Choroid plexus epithelial cell (primary cell): Measurements from ENCODE around the gene BICDL2.

Source experiments
- DNase-seq: peaks from one replicate; pipeline ENCODE4 v3.0.0-alpha.2; 2010; ENCODE audit warnings: low read depth
- H3K4me3 ChIP-seq: 2 replicates; pipeline ENCODE4 v1.5.1; 2011; ENCODE audit warnings: low read depth, mild to moderate bottlenecking, control low read depth, low read length, moderate library complexity
- TF ChIP-seq, protein P1 (sequence below): conservative IDR thresholded peaks from 2 replicates; pipeline ENCODE4 v1.5.1; 2011; ENCODE audit warnings: low read depth, mild to moderate bottlenecking, control low read depth, inconsistent platforms, low read length, moderate library complexity

The BICDL2 gene

GRCh38 chr16:3014971-3015370 is 21.8 kb downstream of the BICDL2 start:
- TF ChIP-seq, protein P1, sequence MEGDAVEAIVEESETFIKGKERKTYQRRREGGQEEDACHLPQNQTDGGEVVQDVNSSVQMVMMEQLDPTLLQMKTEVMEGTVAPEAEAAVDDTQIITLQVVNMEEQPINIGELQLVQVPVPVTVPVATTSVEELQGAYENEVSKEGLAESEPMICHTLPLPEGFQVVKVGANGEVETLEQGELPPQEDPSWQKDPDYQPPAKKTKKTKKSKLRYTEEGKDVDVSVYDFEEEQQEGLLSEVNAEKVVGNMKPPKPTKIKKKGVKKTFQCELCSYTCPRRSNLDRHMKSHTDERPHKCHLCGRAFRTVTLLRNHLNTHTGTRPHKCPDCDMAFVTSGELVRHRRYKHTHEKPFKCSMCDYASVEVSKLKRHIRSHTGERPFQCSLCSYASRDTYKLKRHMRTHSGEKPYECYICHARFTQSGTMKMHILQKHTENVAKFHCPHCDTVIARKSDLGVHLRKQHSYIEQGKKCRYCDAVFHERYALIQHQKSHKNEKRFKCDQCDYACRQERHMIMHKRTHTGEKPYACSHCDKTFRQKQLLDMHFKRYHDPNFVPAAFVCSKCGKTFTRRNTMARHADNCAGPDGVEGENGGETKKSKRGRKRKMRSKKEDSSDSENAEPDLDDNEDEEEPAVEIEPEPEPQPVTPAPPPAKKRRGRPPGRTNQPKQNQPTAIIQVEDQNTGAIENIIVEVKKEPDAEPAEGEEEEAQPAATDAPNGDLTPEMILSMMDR, result no peak
- H3K4me3 ChIP-seq, result no peak overlapping the region

GRCh38 chr16:3013998-3014690 is 22.6 kb downstream of the BICDL2 start:
- no peak overlapping the region for H3K4me3 ChIP-seq
- DNase-seq, result no peak
- TF ChIP-seq, protein P1, result no peak

More at GRCh38 chr16:3014971-3015370, 21.8 kb downstream of the BICDL2 start:
- no peak for DNase-seq

- TF ChIP-seq, protein P1, result no peak
Observed at GRCh38 chr16:3013491-3013951, 23.2 kb downstream of the BICDL2 start.

DNA sequence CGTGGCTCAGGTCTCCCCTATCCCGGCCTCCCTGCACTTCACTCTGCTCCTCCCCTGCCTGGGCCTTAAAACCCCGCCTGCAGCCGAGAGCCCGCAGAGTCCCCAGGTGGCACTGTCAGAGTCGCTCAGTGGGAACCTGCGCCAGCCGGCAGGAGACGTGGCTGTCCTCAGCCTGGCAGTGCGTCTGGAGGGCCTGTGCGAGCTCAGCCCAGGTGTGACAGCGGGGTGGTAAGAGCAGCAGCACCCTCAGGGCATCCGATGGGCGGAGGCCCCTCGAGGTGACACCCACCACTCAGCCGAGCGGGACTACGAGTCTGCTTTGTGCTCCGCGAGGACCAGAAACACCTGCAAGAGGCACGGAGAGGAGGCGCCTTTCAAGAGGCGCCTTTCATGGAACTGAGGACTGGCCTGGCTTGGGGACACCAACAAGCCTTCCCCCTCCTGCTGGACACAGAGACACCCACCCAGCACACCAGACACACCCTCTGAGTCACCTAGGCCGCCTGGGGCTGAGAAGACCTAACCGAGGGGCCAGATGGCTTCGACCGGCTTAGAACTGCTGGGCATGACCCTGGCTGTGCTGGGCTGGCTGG is 23.8 kb downstream of the BICDL2 start, which contains the start of gene CLDN9:
Gene CLDN9 (plus strand): TSS at position 96 of the 593 bp plus-strand sequence. CDS start 440 bp downstream, at position 536.
- H3K4me3 ChIP-seq, result no peak within 1 kb of the TSS
- TF ChIP-seq, protein P1, result no peak

More at GRCh38 chr16:3013491-3013951, 23.2 kb downstream of the BICDL2 start:
- no peak overlapping the region for H3K4me3 ChIP-seq
- no peak for DNase-seq

DNA sequence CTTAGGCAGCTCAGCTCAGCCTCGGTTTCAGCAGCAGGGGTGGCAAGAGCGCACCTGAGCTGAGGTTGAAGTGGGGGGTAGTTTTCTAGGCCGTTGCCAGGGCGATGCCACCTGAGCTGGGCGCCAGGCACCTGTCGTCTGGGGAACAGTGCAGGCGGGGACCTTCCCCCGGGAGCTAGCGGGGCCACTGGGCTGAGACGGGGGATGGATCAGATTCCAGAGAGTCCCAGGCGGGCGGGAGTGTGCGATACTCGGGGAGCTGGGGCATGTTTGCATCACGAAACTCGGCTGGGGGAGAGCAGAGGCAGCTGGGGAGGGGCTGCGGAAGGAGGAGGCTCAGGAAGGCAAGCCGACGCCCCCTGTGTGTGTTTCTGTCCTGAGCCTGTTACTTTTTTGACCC is 24.5 kb downstream of the BICDL2 start:
- H3K4me3 ChIP-seq, result no peak overlapping the region
- TF ChIP-seq, protein P1, result no peak
- no peak for DNase-seq

More for the DNA sequence above, 23.8 kb downstream of the BICDL2 start, which contains the start of gene CLDN9:
- no peak for DNase-seq

GRCh38 chr16:3010510-3010909 is 26.2 kb downstream of the BICDL2 start:
- DNase-seq, result no peak
- TF ChIP-seq, protein P1, result no peak
- H3K4me3 ChIP-seq, result no peak overlapping the region
